Activated CD8-positive, alpha-beta memory T cell treated with anti-CD3 and anti-CD28 coated beads for 24 hours (primary cell): ENCODE results near the gene BCAS4.
"Not testable (repeated sequence)": the region's sequence is repeated elsewhere in the genome, so short reads cannot be mapped to it uniquely, and the experiment has no call there.

Source experiments
- DNase-seq: peaks from one replicate; pipeline ENCODE4 v3.0.0-alpha.2; 2020

Gene BCAS4

GRCh38 chr20:50799890-50800550 is 5.2 kb downstream of the BCAS4 start:
- DNase-seq, result no peak

GRCh38 chr20:50800986-50801746 is 6.3 kb downstream of the BCAS4 start:
- not testable (repeated sequence) for DNase-seq

GRCh38 chr20:50801747-50802125 is 6.9 kb downstream of the BCAS4 start:
- no peak for DNase-seq

- DNase-seq, result no peak
Measured at GRCh38 chr20:50802289-50802688, 7.4 kb downstream of the BCAS4 start.

GRCh38 chr20:50804437-50805348 is 9.8 kb downstream of the BCAS4 start:
- peak; percentile 66 for DNase-seq

GRCh38 chr20:50805349-50805684 is 10.5 kb downstream of the BCAS4 start:
- no peak for DNase-seq

GRCh38 chr20:50806126-50806768 is 11.4 kb downstream of the BCAS4 start:
- no peak for DNase-seq

GRCh38 chr20:50810063-50810462 is 15.2 kb downstream of the BCAS4 start:
- no peak for DNase-seq

GRCh38 chr20:50810842-50811241 is 16.0 kb downstream of the BCAS4 start:
- no peak for DNase-seq

- DNase-seq, result no peak
Measured at GRCh38 chr20:50813101-50813643, 18.3 kb downstream of the BCAS4 start.

- DNase-seq, result no peak
Measured at GRCh38 chr20:50813801-50814200, 18.9 kb downstream of the BCAS4 start.

GRCh38 chr20:50814438-50815161 is 19.7 kb downstream of the BCAS4 start:
- DNase-seq, result no peak

- peak; percentile 68 for DNase-seq
Measured at GRCh38 chr20:50815162-50815989, 20.5 kb downstream of the BCAS4 start.

- DNase-seq, result no peak
Measured at GRCh38 chr20:50817776-50818172, 22.9 kb downstream of the BCAS4 start.

- DNase-seq, result no peak
Measured at GRCh38 chr20:50819349-50819748, 24.5 kb downstream of the BCAS4 start.

GRCh38 chr20:50820515-50821256 is 25.8 kb downstream of the BCAS4 start:
- no peak for DNase-seq

GRCh38 chr20:50821257-50821921 is 26.5 kb downstream of the BCAS4 start:
- DNase-seq, result no peak

GRCh38 chr20:50821994-50822393 is 27.1 kb downstream of the BCAS4 start:
- DNase-seq, result no peak

GRCh38 chr20:50823319-50823718 is 28.5 kb downstream of the BCAS4 start:
- no peak for DNase-seq

GRCh38 chr20:50824137-50824536 is 29.3 kb downstream of the BCAS4 start:
- no peak for DNase-seq
